Measurements from ENCODE around the gene SRY.
"Not testable (repeated sequence)": the region's sequence is repeated elsewhere in the genome, so short reads cannot be mapped to it uniquely, and the experiment has no call there.

The SRY gene

GRCh38 chrY:2787600-2787999 lies at the start of gene SRY:
Gene SRY, minus strand, starts transcription at chrY:2787682. Its CDS starts 79 bp downstream, at chrY:2787603.
- no peak for DNase-seq (ENCODE audit: low read depth in 2 of 2)

GRCh38 chrY:2837078-2837477 lies 49.6 kb upstream of the SRY start:
- DNase-seq (ENCODE audit: low read depth in 2 of 2), result no peak

GRCh38 chrY:2835230-2835629 lies 47.7 kb upstream of the SRY start:
- no peak for DNase-seq (ENCODE audit: low read depth in 2 of 2)

- DNase-seq (ENCODE audit: low read depth in 2 of 2), result no peak
These were observed 41.0 kb upstream of the SRY start for GRCh38 chrY:2828497-2828896.

GRCh38 chrY:2824471-2824870 lies 37.0 kb upstream of the SRY start:
- DNase-seq (ENCODE audit: low read depth in 2 of 2), result no peak

GRCh38 chrY:2817146-2817896 lies 29.8 kb upstream of the SRY start:
- not testable (repeated sequence) for DNase-seq (ENCODE audit: low read depth in 2 of 2)

- DNase-seq (ENCODE audit: low read depth in 2 of 2), result no peak
These were observed 12.8 kb upstream of the SRY start for GRCh38 chrY:2800246-2800645.

GRCh38 chrY:2797991-2798390 lies 10.5 kb upstream of the SRY start:
- DNase-seq (ENCODE audit: low read depth in 2 of 2), result no peak

GRCh38 chrY:2796977-2797523 lies 9.6 kb upstream of the SRY start:
- no peak for DNase-seq (ENCODE audit: low read depth in 2 of 2)

GRCh38 chrY:2789756-2790155 lies 2.3 kb upstream of the SRY start:
- no peak for DNase-seq (ENCODE audit: low read depth in 2 of 2)

- no peak for DNase-seq (ENCODE audit: low read depth in 2 of 2)
These were observed 488 bp downstream of the SRY start for GRCh38 chrY:2786876-2787512.

All from stimulated activated CD4-positive, alpha-beta T cell treated with anti-CD3 and anti-CD28 coated beads, Interleukin-12 subunit alpha, Interleukin-12 subunit beta, amount 100 ng/mL, for 24 hours (primary cell).